A549 (cell line): ENCODE data around the gene FBXO41. TPM values are rescaled to one million over a fixed set of nuclear protein-coding genes. Genes with fewer than 3 reads are reported as not detected.
A peak's percentile ranks its signal among the peaks of the same experiment; 100 is the strongest.

Experiments used
- ATAC-seq, 2 experiments: fragments of 200-7000 bp in 1 of 2; fragments of >200 bp in 1 of 2; cut with Nextera tagmentation in 1 of 2; cut with Tn5 transposase in 1 of 2; 3 replicates each; pipeline versions ENCODE4 v1.8.0 to v1.9.1; 2018 to 2020; ENCODE audit warnings: mild to moderate bottlenecking in 1 of 2, moderate library complexity in 1 of 2
- CTCF ChIA-PET: fragments of 300-600 bp; sonication (Branson Sonifier 250); formaldehyde crosslinking; extraction: SDS; loops from one replicate; lab custom pipeline; 2021; ENCODE audit warnings: antibody characterized with exemption, inconsistent platforms; lab: Yijun Ruan, JAX
- POLR2A ChIA-PET: fragments of 350-600 bp; formaldehyde crosslinking; extraction: SDS; loops from one replicate; lab custom pipeline; 2021; ENCODE audit warnings: antibody characterized with exemption, inconsistent platforms; lab: Yijun Ruan, JAX
- DNase-seq, 2 experiments: peaks; one replicate each; pipeline versions ENCODE4 v3.0.0 to v3.0.0-alpha.2; 2011 to 2016; ENCODE audit warnings: low read depth in 1 of 2, low spot score in 1 of 2
- FAIRE-seq: peaks from 2 replicates; lab custom pipeline; 2011; peaks lifted over from hg19 to GRCh38; lab: Jason Lieb, UNC
- H3K27ac ChIP-seq, 2 experiments: fragments of >200 bp; sonication (Bioruptor Twin); formaldehyde crosslinking; 3 replicates each; pipeline ENCODE4 v1.5.1; 2016 to 2017
- H3K4me1 ChIP-seq: fragments of >200 bp; sonication (Bioruptor Twin); formaldehyde crosslinking; 3 replicates; pipeline ENCODE4 v1.6.1; 2016
- H3K4me2 ChIP-seq: fragments of >200 bp; sonication (Bioruptor Twin); formaldehyde crosslinking; 3 replicates; pipeline ENCODE4 v1.6.1; 2016
- H3K4me3 ChIP-seq: fragments of >200 bp; sonication (Bioruptor Twin); formaldehyde crosslinking; 3 replicates; pipeline ENCODE4 v1.5.1; 2016
- H3K9me3 ChIP-seq: fragments of >200 bp; sonication (Bioruptor Twin); formaldehyde crosslinking; 3 replicates; pipeline ENCODE4 v1.6.1; 2016
- BHLHE40 ChIP-seq: IDR thresholded peaks from 2 replicates; pipeline ENCODE4 v1.6.1; 2012; ENCODE audit warnings: low read depth, low read length, inconsistent platforms
- CBX8 ChIP-seq: fragments of 200-600 bp; sonication (generic); IDR thresholded peaks from 2 replicates; pipeline ENCODE4 v1.6.1; 2016
- CEBPB ChIP-seq, 2 experiments: fragments of >200 bp in 1 of 2; sonication (Bioruptor Twin) in 1 of 2; formaldehyde crosslinking in 1 of 2; IDR thresholded peaks; 2 replicates each; pipeline ENCODE4 v1.6.1; 2012 to 2016
- CHD4 ChIP-seq: fragments of 200-600 bp; sonication (generic); IDR thresholded peaks from 2 replicates; pipeline ENCODE4 v1.6.1; 2016; ENCODE audit warnings: antibody characterized with exemption, mild to moderate bottlenecking, borderline replicate concordance
- FOSB ChIP-seq: fragments of 250-450 bp; sonication (Bioruptor Pico); IDR thresholded peaks from 2 replicates; pipeline ENCODE4 v1.5.0; 2020; ENCODE audit warnings: mild to moderate bottlenecking, moderate library complexity
- FOSL2 ChIP-seq, 2 experiments: fragments of 450-650 bp in 1 of 2; fragments of >200 bp in 1 of 2; sonication (Bioruptor Twin) in 1 of 2; formaldehyde crosslinking; IDR thresholded peaks; 2 replicates each; pipeline versions ENCODE4 v1.5.0 to v1.6.1; 2016 to 2020; ENCODE audit warnings: mild to moderate bottlenecking in 1 of 2, moderate library complexity in 1 of 2
- HES2 ChIP-seq: fragments of >200 bp; sonication (Bioruptor Twin); formaldehyde crosslinking; IDR thresholded peaks from 2 replicates; pipeline ENCODE4 v1.6.1; 2016
- HEYL ChIP-seq: fragments of 250-450 bp; sonication (Bioruptor Pico); IDR thresholded peaks from 2 replicates; pipeline ENCODE4 v1.8.0; 2021; ENCODE audit warnings: mild to moderate bottlenecking, moderate library complexity
- HOXB13 ChIP-seq: fragments of 250-450 bp; sonication (Bioruptor Pico); IDR thresholded peaks from 2 replicates; pipeline ENCODE4 v1.5.0; 2020; ENCODE audit warnings: low read depth, mild to moderate bottlenecking, moderate library complexity
- JUN ChIP-seq, 2 experiments: fragments of >200 bp; sonication (Bioruptor Twin); formaldehyde crosslinking; IDR thresholded peaks; 2 replicates in 1 of 2; 3 replicates in 1 of 2; pipeline ENCODE4 v1.6.1; 2016 to 2017
- KDM1A ChIP-seq: fragments of 200-600 bp; sonication (generic); IDR thresholded peaks from 2 replicates; pipeline ENCODE4 v1.6.1; 2016; ENCODE audit warnings: low read depth, mild to moderate bottlenecking
- MAFK ChIP-seq: fragments of 450-650 bp; IDR thresholded peaks from 2 replicates; pipeline ENCODE4 v1.6.1; 2014; ENCODE audit not compliant: partially characterized antibody
- NFE2L2 ChIP-seq: fragments of 150-350 bp; conservative IDR thresholded peaks from 2 replicates; pipeline ENCODE4 v1.6.1; 2014; ENCODE audit warnings: low read length
- POLR2AphosphoS2 ChIP-seq: conservative IDR thresholded peaks from 2 replicates; pipeline ENCODE4 v1.6.1; 2012; ENCODE audit warnings: low read length, improper control_type of control experiment, inconsistent platforms
- SMC3 ChIP-seq: fragments of >200 bp; sonication (Bioruptor Twin); formaldehyde crosslinking; IDR thresholded peaks from 3 replicates; pipeline ENCODE4 v1.6.1; 2018; ENCODE audit warnings: inconsistent platforms
- SREBF2 ChIP-seq: fragments of 450-650 bp; IDR thresholded peaks from 2 replicates; pipeline ENCODE4 v1.6.1; 2014; ENCODE audit warnings: mild to moderate bottlenecking, moderate library complexity
- TFCP2L1 ChIP-seq: fragments of 250-450 bp; sonication (Bioruptor Pico); IDR thresholded peaks from 2 replicates; pipeline ENCODE4 v1.5.0; 2021; ENCODE audit warnings: mild to moderate bottlenecking
- ZSCAN20 ChIP-seq: fragments of 250-450 bp; sonication (Bioruptor Pico); IDR thresholded peaks from 2 replicates; pipeline ENCODE4 v1.8.0; 2022; ENCODE audit warnings: mild to moderate bottlenecking, moderate library complexity
- WGBS: methylation state at CpG from one replicate; pipeline ENCODE4 v1.1.6; 2017; ENCODE audit errors: missing lambda C conversion rate; 5-methylcytosine and 5-hydroxymethylcytosine counted together
- polyA plus RNA-seq, 4 experiments: library from polyadenylated mRNA; depleted of rRNA in 3 of 4; stranded (reverse); fragments of >200 nt; fragmentation: RNase III in 1 of 4; extraction: RNeasy Plus Mini Kit Qiagen cat#74134 plus additional on column Dnase treatment in 1 of 4; gene quantifications; 2 replicates in 3 of 4; 3 replicates in 1 of 4; pipeline ENCODE4 v1.2.3, GENCODE V29; 2011 to 2017
- TF ChIP-seq, protein P1 (sequence below): fragments of 150-350 bp; IDR thresholded peaks from 2 replicates; pipeline ENCODE4 v1.6.1; 2014; ENCODE audit warnings: low read depth, mild to moderate bottlenecking, low read length
- TF ChIP-seq, protein P2 (sequence below): fragments of 200-600 bp; sonication (generic); IDR thresholded peaks from 2 replicates; pipeline ENCODE4 v1.6.1; 2016; ENCODE audit warnings: antibody characterized with exemption, mild to moderate bottlenecking, moderate library complexity
- TF ChIP-seq, protein P3 (sequence below): IDR thresholded peaks from 2 replicates; pipeline ENCODE4 v1.6.1; 2012

Gene FBXO41
- polyA plus RNA-seq, 2 of the 4 experiments (the other 2 are of a cell fraction): 3.2 to 6.4 TPM

GRCh38 chr2:73286134-73286655 is 1.9 kb upstream of the FBXO41 start:
- no peak overlapping the region for H3K27ac ChIP-seq
- 80% methylated on average over 3 of the region's 3 CpGs for WGBS
- POLR2A ChIA-PET: no interaction called here
- H3K4me2 ChIP-seq: no peak overlapping the region
- FAIRE-seq: no peak
- H3K4me3 ChIP-seq: no peak overlapping the region
- peaks cover 13% of the 10 kb centered on the region; the same call in 2 of the 3 replicates for H3K4me1 ChIP-seq
- no peak for DNase-seq
- TF ChIP-seq HOXB13 (CRISPR knock-in tag) (no peak), FOSB (CRISPR knock-in tag) (no peak), SREBF2 (no peak), SMC3 (no peak), HES2 (no peak), HEYL (CRISPR knock-in tag) (no peak), TFCP2L1 (no peak), BHLHE40 (no peak), KDM1A (no peak), MAFK (no peak), CBX8 (no peak), FOSL2 (IDR thresholded peaks at IDR 0.05) (no peak), FOSL2 (CRISPR knock-in tag; IDR thresholded peaks at IDR 0.05) (no peak)
- TF ChIP-seq, protein P1, sequence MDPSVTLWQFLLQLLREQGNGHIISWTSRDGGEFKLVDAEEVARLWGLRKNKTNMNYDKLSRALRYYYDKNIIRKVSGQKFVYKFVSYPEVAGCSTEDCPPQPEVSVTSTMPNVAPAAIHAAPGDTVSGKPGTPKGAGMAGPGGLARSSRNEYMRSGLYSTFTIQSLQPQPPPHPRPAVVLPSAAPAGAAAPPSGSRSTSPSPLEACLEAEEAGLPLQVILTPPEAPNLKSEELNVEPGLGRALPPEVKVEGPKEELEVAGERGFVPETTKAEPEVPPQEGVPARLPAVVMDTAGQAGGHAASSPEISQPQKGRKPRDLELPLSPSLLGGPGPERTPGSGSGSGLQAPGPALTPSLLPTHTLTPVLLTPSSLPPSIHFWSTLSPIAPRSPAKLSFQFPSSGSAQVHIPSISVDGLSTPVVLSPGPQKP: no peak
- TF ChIP-seq, protein P2, sequence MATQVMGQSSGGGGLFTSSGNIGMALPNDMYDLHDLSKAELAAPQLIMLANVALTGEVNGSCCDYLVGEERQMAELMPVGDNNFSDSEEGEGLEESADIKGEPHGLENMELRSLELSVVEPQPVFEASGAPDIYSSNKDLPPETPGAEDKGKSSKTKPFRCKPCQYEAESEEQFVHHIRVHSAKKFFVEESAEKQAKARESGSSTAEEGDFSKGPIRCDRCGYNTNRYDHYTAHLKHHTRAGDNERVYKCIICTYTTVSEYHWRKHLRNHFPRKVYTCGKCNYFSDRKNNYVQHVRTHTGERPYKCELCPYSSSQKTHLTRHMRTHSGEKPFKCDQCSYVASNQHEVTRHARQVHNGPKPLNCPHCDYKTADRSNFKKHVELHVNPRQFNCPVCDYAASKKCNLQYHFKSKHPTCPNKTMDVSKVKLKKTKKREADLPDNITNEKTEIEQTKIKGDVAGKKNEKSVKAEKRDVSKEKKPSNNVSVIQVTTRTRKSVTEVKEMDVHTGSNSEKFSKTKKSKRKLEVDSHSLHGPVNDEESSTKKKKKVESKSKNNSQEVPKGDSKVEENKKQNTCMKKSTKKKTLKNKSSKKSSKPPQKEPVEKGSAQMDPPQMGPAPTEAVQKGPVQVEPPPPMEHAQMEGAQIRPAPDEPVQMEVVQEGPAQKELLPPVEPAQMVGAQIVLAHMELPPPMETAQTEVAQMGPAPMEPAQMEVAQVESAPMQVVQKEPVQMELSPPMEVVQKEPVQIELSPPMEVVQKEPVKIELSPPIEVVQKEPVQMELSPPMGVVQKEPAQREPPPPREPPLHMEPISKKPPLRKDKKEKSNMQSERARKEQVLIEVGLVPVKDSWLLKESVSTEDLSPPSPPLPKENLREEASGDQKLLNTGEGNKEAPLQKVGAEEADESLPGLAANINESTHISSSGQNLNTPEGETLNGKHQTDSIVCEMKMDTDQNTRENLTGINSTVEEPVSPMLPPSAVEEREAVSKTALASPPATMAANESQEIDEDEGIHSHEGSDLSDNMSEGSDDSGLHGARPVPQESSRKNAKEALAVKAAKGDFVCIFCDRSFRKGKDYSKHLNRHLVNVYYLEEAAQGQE: no peak
- TF ChIP-seq, protein P3, sequence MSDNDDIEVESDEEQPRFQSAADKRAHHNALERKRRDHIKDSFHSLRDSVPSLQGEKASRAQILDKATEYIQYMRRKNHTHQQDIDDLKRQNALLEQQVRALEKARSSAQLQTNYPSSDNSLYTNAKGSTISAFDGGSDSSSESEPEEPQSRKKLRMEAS: no peak
- TF ChIP-seq, all 56 proteins: peak for 0
- CTCF ChIA-PET: interaction anchor here (0.6 to 8.9 kb wide), 4 partner anchors 7 to 134 kb away, joined by 3 to 107 read pairs (median 4); no protein-coding TSS in a partner anchor
- H3K9me3 ChIP-seq: no peaks in the 10 kb centered on the region
- ATAC-seq: no peak

DNA sequence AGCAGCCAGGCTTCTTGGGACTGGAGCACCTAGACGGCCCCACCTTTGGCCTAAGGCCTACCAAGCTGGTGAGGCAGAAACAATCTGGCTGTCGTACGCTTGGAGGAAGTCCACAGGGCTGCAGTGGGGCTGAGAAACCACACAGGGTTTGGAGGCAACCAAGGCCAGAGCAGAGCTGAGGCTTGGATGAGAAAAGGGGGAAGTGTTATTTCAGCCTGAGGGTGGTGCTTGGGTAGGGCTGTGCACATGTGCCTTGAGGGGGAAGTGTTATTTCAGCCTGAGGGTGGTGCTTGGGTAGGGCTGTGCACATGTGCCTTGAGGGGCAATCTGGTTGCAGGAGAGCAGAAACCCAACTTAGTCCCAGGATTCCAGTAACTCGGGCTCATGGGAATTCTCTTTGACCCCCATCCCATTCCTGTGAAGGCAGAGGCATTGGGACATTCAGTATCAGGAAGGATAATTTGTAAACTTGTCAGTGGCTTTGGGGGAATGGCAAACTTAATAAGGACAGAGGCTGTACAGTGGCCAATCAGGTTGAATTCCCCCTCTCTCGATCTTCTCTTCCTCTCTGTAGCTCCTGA is 971 bp upstream of the FBXO41 start:
- Histone ChIP-seq H3K4me3 (peak overlapping the region; percentile 77), H3K4me1 (peaks cover 12% of the 10 kb centered on the region; the same call in 1 of the 3 replicates), H3K4me2 (peak overlapping the region; percentile 81), H3K27ac (peak overlapping the region; percentile 78 to 90; a peak in 4 of 6 replicates)
- CTCF ChIA-PET: interaction anchor here (1.2 kb wide), 1 partner anchor 32 kb away, joined by 3 read pairs; no protein-coding TSS in a partner anchor
- no peak for DNase-seq
- TF ChIP-seq HES2 (no peak), NFE2L2 (no peak), SREBF2 (no peak), CHD4 (no peak), FOSB (CRISPR knock-in tag) (no peak), POLR2AphosphoS2 (no peak), CEBPB (IDR thresholded peaks at IDR 0.05) (no peak), JUN (IDR thresholded peaks at IDR 0.05) (no peak), ZSCAN20 (no peak)
- TF ChIP-seq, protein P1: no peak
- TF ChIP-seq, all 56 proteins: peak for 0
- 81% methylated on average over 5 of the region's 5 CpGs for WGBS
- ATAC-seq (peak; percentile 9 to 10; a peak in 3 of 6 replicates), FAIRE-seq (no peak)
- H3K9me3 ChIP-seq: no peaks in the 10 kb centered on the region
- POLR2A ChIA-PET: no interaction called here
